ENCODE data around the gene ART4.

Gene ART4
- long read RNA-seq, donor 1 = 0 reads
- long read RNA-seq, donor 2 = 0 reads
- long read RNA-seq, donor 3 = 0 reads
- long read RNA-seq, donor 4 = 0 reads
- long read RNA-seq, donor 5, partial matches to known transcripts = 15 of 29 reads
- long read RNA-seq, donor 5, other reads (novel, unspliced or antisense) = 14 of 29 reads
- long read RNA-seq, donor 6 = 0 reads
- long read RNA-seq, donor 7 = 0 reads
- long read RNA-seq, donor 8 = 0 reads

GRCh38 chr12:14843425-14843887, at the start of gene ART4:
ART4 (minus strand) TSS chr12:14843526; CDS start chr12:14843113, 413 bp downstream.
- no peak for DNase-seq

- no peak for DNase-seq
These were observed 49.6 kb upstream of the ART4 start for GRCh38 chr12:14892726-14893505.

GRCh38 chr12:14890701-14891100, 47.4 kb upstream of the ART4 start:
- no peak for DNase-seq

GRCh38 chr12:14886271-14886670, 42.9 kb upstream of the ART4 start:
- no peak for DNase-seq

- DNase-seq = no peak
These were observed 42.4 kb upstream of the ART4 start, which contains the start of gene MGP for GRCh38 chr12:14885718-14886221. MGP (minus strand) TSS chr12:14885854; CDS start chr12:14885791, 63 bp downstream.

- no peak for DNase-seq
These were observed 41.1 kb upstream of the ART4 start for GRCh38 chr12:14884458-14884878.

GRCh38 chr12:14883686-14884085, 40.4 kb upstream of the ART4 start:
- no peak for DNase-seq

- DNase-seq = no peak
These were observed 37.6 kb upstream of the ART4 start for GRCh38 chr12:14880890-14881453.

GRCh38 chr12:14879222-14879933, 36.1 kb upstream of the ART4 start:
- DNase-seq = no peak

- DNase-seq = no peak
These were observed 35.2 kb upstream of the ART4 start for GRCh38 chr12:14878488-14878887.

GRCh38 chr12:14876833-14877232, 33.5 kb upstream of the ART4 start:
- no peak for DNase-seq

GRCh38 chr12:14874882-14875281, 31.6 kb upstream of the ART4 start:
- no peak for DNase-seq

GRCh38 chr12:14873440-14874185, 30.3 kb upstream of the ART4 start:
- DNase-seq = no peak

- DNase-seq = no peak
These were observed 28.6 kb upstream of the ART4 start for GRCh38 chr12:14871886-14872285.

GRCh38 chr12:14871247-14871646, 27.9 kb upstream of the ART4 start:
- DNase-seq = no peak

GRCh38 chr12:14868916-14869506, 25.7 kb upstream of the ART4 start:
- no peak for DNase-seq

- no peak for DNase-seq
These were observed 17.2 kb upstream of the ART4 start for GRCh38 chr12:14860490-14860889.

- DNase-seq = no peak
These were observed 15.2 kb upstream of the ART4 start for GRCh38 chr12:14858513-14858912.

GRCh38 chr12:14854586-14855183, 11.4 kb upstream of the ART4 start:
- DNase-seq = peak; percentile 31

- DNase-seq = no peak
These were observed 10.6 kb upstream of the ART4 start for GRCh38 chr12:14853961-14854360.

GRCh38 chr12:14852880-14853279, 9.6 kb upstream of the ART4 start:
- no peak for DNase-seq
